T-helper 9 cell (primary cell): ENCODE measurements around the gene LRRC61.
"Not testable (repeated sequence)": the region's sequence is repeated elsewhere in the genome, so short reads cannot be mapped to it uniquely, and the experiment has no call there.

ENCODE experiments used
- DNase-seq: peaks from one replicate; pipeline ENCODE4 v3.0.0-alpha.2; 2020

Gene LRRC61

GRCh38 chr7:150373049-150373801 is 50.1 kb downstream of the LRRC61 start:
- DNase-seq: no peak

DNA sequence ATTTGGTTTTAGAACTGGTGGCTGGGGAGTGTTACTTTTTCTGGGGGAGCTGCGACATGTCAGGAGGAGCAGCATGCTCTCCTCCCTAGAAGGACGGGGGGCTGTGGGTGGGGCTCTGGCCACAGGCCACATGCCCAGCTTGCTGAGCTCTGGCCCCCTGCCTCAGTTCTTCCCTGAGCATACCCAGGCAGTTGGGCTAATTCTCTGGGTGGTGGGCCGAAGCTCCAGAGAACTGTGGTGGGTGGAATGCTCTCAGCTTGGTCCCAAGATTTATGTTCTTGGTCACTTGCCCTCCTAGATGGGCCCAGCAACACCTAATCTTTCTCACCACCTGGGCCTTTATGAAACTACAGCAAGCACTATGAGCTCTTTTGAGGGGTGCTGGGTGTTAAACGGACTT is 50.9 kb downstream of the LRRC61 start:
- no peak for DNase-seq

DNA sequence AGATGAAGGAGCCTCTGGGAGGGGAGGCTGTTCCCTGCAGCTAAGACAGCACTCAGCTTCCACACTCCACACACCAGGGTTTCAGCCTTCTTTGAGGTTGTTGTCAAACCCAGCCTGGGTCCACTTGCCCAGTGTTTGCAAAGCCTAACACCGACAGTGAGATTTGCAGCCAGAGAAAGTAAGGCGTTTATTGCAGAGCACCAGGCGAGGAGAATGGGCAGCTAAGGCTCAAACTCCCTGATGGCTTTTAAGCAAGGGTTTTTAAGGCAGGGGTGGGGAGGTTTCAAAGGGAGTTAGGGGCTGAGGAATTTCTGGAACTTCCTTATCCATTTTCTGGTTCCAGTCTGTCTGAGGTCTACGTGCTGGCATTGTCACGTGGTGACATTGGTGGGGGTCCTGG is 51.3 kb downstream of the LRRC61 start:
- no peak for DNase-seq

- no peak for DNase-seq
Observed at GRCh38 chr7:150375662-150376521, 52.7 kb downstream of the LRRC61 start.

DNA sequence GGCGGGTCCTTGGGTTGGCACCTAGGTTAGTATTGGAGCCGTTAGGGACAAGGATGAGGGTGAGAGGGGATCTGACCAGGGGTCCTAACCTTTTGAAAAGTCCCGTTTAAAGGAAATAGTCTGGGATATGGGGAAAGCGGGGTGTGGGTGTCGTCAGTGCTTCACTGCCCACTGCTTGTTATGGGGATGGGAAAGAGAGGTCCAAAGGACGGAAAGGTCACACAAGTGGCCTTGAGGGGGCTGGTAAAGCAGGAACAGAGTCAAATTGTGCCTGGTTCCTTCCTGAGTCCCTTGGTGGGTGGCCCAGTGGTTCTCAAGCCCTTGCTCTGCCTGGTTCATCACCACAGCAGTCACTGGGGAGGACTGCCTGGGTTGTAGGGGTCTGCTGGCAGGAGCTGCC is 53.4 kb downstream of the LRRC61 start:
- DNase-seq: no peak

GRCh38 chr7:150377196-150377595 is 54.0 kb downstream of the LRRC61 start:
- DNase-seq: no peak

GRCh38 chr7:150377635-150378034 is 54.5 kb downstream of the LRRC61 start:
- DNase-seq: no peak

- DNase-seq: peak; percentile 33
Observed at GRCh38 chr7:150378115-150378852, 55.1 kb downstream of the LRRC61 start.

DNA sequence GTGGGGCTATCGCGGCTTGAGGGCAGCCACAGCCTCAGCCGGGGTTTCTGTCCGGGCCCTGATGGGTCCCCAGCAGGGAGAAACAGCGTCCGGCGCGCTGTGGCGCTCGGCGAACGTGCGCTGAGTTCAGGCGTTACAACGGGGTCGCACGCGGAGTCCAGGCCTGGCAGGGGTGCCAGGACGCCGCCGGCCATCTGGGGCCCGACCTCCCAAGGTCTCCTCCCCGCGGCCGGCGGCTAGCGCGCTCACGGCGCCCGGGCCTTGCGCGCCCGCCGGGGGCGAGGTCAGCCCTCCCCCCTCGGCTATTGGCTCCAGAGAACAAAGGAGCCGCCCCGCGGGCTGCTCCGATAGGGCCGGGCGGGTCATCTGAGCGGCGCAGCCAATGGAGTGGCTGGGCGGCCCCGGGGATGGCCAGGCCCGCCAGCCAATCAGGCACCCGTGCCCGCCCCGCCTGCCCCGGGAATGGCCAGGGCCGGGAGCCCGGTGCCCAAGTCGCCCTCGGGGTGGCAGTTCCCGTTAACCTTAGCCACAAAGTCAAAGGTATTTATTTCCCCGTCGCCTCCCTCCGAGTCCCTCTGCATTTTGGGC is 55.8 kb downstream of the LRRC61 start, which contains the start of gene ZNF775:
Gene ZNF775, plus strand, starts transcription at position 478 of the 588 bp plus-strand sequence. CDS start 9,141 bp downstream, outside the sequence.
- peak; percentile 89 for DNase-seq

- DNase-seq: no peak
Observed at GRCh38 chr7:150379441-150380379, 56.6 kb downstream of the LRRC61 start.

DNA sequence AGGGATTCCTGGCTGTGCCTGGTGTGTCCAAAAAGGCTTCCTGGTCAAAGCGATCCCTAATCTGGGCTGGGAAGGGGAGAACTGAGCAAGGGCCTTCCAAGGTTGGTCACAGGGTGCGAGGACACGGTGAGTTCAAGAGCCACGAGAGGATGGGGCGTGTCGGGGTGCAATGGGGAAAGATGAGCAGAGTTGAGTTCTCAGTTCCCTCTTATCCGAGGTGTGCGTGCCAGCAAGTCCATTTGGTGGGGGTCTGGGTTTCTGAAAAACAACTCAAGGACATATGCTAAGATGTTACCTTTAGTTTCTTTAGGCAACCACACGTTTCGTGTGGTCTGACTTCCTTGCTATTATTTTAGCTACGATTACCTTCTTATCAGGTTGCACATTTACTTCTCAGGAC is 57.3 kb downstream of the LRRC61 start:
- no peak for DNase-seq

DNA sequence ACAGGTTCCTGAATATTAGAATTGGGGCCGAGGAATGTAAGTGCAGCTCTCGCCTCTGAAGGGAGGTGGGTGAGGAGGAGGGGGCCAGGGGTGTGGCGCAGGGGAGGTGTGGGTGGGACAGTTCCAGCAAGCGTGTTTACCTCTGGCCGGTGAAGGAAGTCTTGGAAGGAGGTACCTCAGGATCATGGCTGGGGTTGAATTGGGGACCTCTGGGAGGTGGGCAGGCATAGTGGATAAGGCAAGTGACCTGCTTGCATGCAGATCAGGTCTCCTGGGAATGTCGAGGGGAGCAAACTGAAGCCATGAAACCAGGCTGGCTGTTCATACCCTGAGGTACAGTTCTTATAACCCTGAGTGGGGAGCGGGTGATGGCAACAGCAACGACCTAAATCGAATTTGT is 57.9 kb downstream of the LRRC61 start:
- DNase-seq: no peak

GRCh38 chr7:150381785-150382122 is 58.6 kb downstream of the LRRC61 start:
- DNase-seq: no peak

DNA sequence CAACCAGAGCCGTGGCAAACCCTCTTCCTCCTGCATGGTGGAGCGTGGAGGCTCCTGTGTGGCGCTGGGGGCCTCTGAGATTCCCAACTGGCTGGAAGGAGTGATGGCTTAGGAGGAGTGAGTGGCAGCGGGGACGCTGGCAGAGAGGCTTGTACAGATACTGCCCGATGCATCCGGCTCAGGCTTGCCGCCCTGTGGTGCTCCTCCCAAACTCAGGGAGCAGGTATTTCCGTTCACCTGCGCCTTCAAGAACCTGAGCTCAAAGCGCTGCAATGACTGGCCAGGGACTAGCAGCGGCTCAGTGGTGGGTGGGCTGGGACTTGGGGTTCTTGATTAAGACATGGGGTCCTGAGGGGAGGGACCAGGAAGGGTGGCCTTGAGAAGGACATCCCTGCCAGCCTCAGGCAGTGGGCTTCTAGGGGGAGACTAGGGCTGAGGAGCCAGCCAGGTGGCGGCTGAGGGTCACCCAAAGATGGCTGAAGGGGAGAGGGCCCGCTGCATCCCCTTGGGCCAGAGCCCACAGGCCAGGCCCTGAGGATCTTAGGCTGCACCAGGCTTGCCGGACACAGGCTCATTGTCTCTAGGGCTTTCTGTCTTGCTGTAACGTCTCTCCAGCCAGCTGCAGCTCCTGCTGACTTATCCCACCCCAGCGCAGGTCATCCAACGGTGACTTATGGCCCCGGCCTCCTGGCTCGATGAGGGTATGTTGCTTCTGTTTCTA is 59.1 kb downstream of the LRRC61 start:
- no peak for DNase-seq

DNA sequence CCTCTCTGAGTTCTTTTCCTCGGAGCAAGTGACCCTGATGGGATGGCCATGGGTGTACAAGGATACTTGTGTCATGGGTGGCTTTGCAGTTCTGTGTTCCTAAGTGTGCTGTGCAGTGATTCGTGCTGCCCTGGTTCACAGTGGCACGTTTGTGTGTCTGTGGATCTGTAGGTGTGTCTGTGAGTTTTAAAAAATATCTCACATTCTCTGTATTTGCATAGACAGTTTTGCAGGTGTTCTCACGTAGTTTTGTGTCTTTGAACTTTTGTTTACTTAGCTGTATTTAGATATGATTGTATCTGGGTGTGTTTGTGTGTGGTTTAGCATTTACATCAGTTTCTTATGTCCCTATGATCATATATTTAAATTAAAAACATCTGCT is 59.7 kb downstream of the LRRC61 start:
- DNase-seq: no peak

DNA sequence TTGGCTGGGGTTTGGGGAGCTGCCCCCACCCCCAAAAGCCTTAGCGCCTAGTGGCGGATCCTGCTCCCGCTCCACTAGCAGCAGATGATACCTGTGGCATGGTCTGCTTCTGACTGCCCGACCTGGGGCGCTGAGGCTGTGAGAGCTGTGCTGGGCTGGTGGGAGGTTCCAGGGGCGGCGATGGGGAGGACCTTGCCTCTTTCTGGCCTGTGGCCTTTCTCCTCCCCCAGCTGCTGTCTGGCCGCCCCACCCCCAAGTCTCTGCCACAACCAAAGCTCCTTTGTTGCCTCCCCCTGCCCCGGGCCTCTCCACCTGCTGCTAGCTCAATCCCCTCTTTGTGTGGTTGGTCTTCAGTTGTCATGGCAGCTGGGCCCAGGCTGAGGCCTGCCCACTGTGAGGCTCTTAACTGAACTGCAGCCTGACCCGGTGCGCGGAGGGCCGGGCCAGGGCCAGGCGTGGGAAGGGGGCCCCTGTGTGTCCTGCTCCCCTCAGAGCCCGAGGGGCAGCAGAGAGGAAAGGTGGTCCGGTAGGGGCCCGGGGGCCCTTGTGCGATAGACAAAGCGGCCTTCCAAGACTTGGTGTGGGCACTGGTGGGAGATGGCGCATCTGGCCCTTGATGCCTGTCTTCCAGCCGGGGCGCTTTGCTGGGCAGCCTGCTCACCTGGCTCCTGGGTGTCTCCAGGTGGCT is 60.7 kb downstream of the LRRC61 start:
- DNase-seq: no peak

- no peak for DNase-seq
Observed at GRCh38 chr7:150384406-150385301, 61.5 kb downstream of the LRRC61 start.

DNA sequence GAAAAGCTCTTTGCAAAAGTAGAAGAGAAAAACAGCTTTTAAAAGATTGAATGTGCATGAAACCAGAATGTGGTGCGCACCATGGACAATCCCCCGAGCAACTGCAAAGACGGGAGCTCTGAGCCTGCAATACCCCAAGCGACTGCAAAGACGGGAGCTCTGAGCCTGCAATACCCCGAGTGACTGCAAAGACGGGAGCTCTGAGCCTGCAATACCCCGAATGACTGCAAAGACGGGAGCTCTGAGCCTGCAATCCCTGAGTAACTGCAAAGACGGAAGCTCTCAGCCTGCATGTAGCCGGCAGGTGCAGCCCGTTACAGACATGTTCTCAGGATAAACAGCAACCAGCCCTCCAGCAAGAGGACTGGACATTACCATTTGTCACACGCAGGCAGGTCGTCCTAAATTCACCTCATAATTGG is 62.2 kb downstream of the LRRC61 start:
- no peak for DNase-seq

- not testable (repeated sequence) for DNase-seq
Observed at GRCh38 chr7:150385884-150386283, 62.7 kb downstream of the LRRC61 start.
